ENCODE measurements around the gene FOXK1.

Gene FOXK1

GRCh38 chr7:4727914-4728705 lies 46.0 kb downstream of the FOXK1 start (continued):
- no peak for TF ChIP-seq ZNF10 (tag by site-specific recombination; IDR thresholded peaks at IDR 0.05)
- TF ChIP-seq MYNN (tag by site-specific recombination; IDR thresholded peaks at IDR 0.05; ENCODE audit: borderline replicate concordance), result no peak

GRCh38 chr7:4729266-4729665 lies 47.2 kb downstream of the FOXK1 start:
- CTCF ChIA-PET, result interaction anchor here (1.6 kb wide), 1 partner anchor 16 kb away, joined by 3 read pairs; no protein-coding TSS in a partner anchor
- POLR2A ChIA-PET, result no interaction called here
- Histone ChIP-seq H3K9me3 (ENCODE audit: control insufficient read depth, insufficient read depth, low read depth, low read length) (no peaks in the 10 kb centered on the region), H3K27ac (ENCODE audit: extremely low read depth, low read depth, low read length) (no peak overlapping the region), H3K36me3 (ENCODE audit: control insufficient read depth in 2 of 2, insufficient read depth in 1 of 2, low read length in 2 of 2) (peaks cover 0 to 4% of the 10 kb centered on the region in 2 experiments; a peak in 2 of 3 replicates), H3K4me1 (ENCODE audit: control insufficient read depth, insufficient read depth, low read length) (peaks cover 4% of the 10 kb centered on the region; the same call in 1 of the 2 replicates), H3K4me3 (ENCODE audit: low read depth, low read length) (no peak overlapping the region)
- TF ChIP-seq ZNF223 (tag by site-specific recombination; IDR thresholded peaks at IDR 0.05) (no peak), ZNF214 (tag by site-specific recombination; IDR thresholded peaks at IDR 0.05; ENCODE audit: borderline replicate concordance) (no peak), ZNF24 (tag by site-specific recombination; IDR thresholded peaks at IDR 0.05) (no peak), ZIC2 (tag by site-specific recombination; IDR thresholded peaks at IDR 0.05) (no peak), ZNF239 (tag by site-specific recombination; IDR thresholded peaks at IDR 0.05) (no peak), OVOL3 (tag by site-specific recombination; IDR thresholded peaks at IDR 0.05) (no peak), ZNF645 (tag by site-specific recombination; IDR thresholded peaks at IDR 0.05) (no peak), ZNF266 (tag by site-specific recombination; IDR thresholded peaks at IDR 0.05; ENCODE audit: low read depth) (no peak)

GRCh38 chr7:4730276-4730675 lies 48.2 kb downstream of the FOXK1 start:
- POLR2A ChIA-PET, result no interaction called here
- CTCF ChIA-PET, result interaction anchor here (1.6 kb wide), 1 partner anchor 15 kb away, joined by 3 read pairs; no protein-coding TSS in a partner anchor
- Histone ChIP-seq H3K36me3 (ENCODE audit: control insufficient read depth in 2 of 2, insufficient read depth in 1 of 2, low read length in 2 of 2) (peaks cover 0 to 4% of the 10 kb centered on the region in 2 experiments; a peak in 2 of 3 replicates), H3K4me1 (ENCODE audit: control insufficient read depth, insufficient read depth, low read length) (peaks cover 4% of the 10 kb centered on the region; the same call in 1 of the 2 replicates), H3K9me3 (ENCODE audit: control insufficient read depth, insufficient read depth, low read depth, low read length) (no peaks in the 10 kb centered on the region), H3K4me3 (ENCODE audit: low read depth, low read length) (no peak overlapping the region), H3K27ac (ENCODE audit: extremely low read depth, low read depth, low read length) (no peak overlapping the region)
- TF ChIP-seq ZNF24 (tag by site-specific recombination; IDR thresholded peaks at IDR 0.05) (no peak), ZNF658 (tag by site-specific recombination; IDR thresholded peaks at IDR 0.05) (no peak)

GRCh38 chr7:4730971-4731370 lies 48.9 kb downstream of the FOXK1 start:
- Histone ChIP-seq H3K9me3 (ENCODE audit: control insufficient read depth, insufficient read depth, low read depth, low read length) (no peaks in the 10 kb centered on the region), H3K27ac (ENCODE audit: extremely low read depth, low read depth, low read length) (no peak overlapping the region), H3K4me1 (ENCODE audit: control insufficient read depth, insufficient read depth, low read length) (no peaks in the 10 kb centered on the region), H3K4me3 (ENCODE audit: low read depth, low read length) (no peak overlapping the region), H3K36me3 (ENCODE audit: control insufficient read depth in 2 of 2, insufficient read depth in 1 of 2, low read length in 2 of 2) (peaks cover 0 to 4% of the 10 kb centered on the region in 2 experiments; a peak in 2 of 3 replicates)
- TF ChIP-seq ZNF10 (tag by site-specific recombination; IDR thresholded peaks at IDR 0.05), result no peak
- no peak for TF ChIP-seq ZBTB20 (tag by site-specific recombination; IDR thresholded peaks at IDR 0.05)
- TF ChIP-seq WT1 (tag by site-specific recombination; IDR thresholded peaks at IDR 0.05), result no peak
- no peak for TF ChIP-seq GLIS2 (tag by site-specific recombination; IDR thresholded peaks at IDR 0.05)
- TF ChIP-seq ZNF837 (tag by site-specific recombination; IDR thresholded peaks at IDR 0.05), result no peak
- no peak for TF ChIP-seq ZNF416 (tag by site-specific recombination; IDR thresholded peaks at IDR 0.05)
- TF ChIP-seq ZNF513 (tag by site-specific recombination; IDR thresholded peaks at IDR 0.05), result no peak
- TF ChIP-seq ZSCAN23 (tag by site-specific recombination; IDR thresholded peaks at IDR 0.05), result no peak
- no peak for TF ChIP-seq REPIN1 (tag by site-specific recombination; IDR thresholded peaks at IDR 0.05; ENCODE audit: low read depth)
- TF ChIP-seq PRDM1 (tag by site-specific recombination; IDR thresholded peaks at IDR 0.05), result no peak
- TF ChIP-seq ZBTB26 (tag by site-specific recombination; optimal IDR thresholded peaks at IDR 0.05), result no peak
- TF ChIP-seq ZBTB1 (tag by site-specific recombination; IDR thresholded peaks at IDR 0.05), result no peak
- TF ChIP-seq ZNF423 (tag by site-specific recombination; IDR thresholded peaks at IDR 0.05), result no peak
- TF ChIP-seq ZIC2 (tag by site-specific recombination; IDR thresholded peaks at IDR 0.05), result no peak
- ChIA-PET POLR2A (no interaction called here), CTCF (no interaction called here)
